HepG2 (cell line): Measurements from ENCODE around the gene DIABLO. TPM values are rescaled to one million over a fixed set of nuclear protein-coding genes. Genes with fewer than 3 reads are reported as not detected.

Experiments
- ATAC-seq: fragments of 200-7000 bp; cut with Tn5 transposase; 3 replicates; pipeline ENCODE4 v1.9.1; 2020; ENCODE audit warnings: mild to moderate bottlenecking, moderate library complexity
- BruUV-seq: library from RNA; stranded (reverse); fragments of 400-500 nt; replicated peaks from 2 replicates; lab custom pipeline; 2021; lab: Mats Ljungman, UMichigan
- CTCF ChIA-PET: fragments of 300-600 bp; formaldehyde crosslinking; extraction: SDS; loops from one replicate; lab custom pipeline; 2021; ENCODE audit warnings: low total read pairs, inconsistent platforms, low intra/inter-chr PET ratio; lab: Yijun Ruan, JAX
- POLR2A ChIA-PET: fragments of 350-600 bp; sonication (Branson Sonifier 250); formaldehyde crosslinking; loops from one replicate; lab custom pipeline; 2020; ENCODE audit warnings: antibody characterized with exemption, inconsistent platforms; lab: Yijun Ruan, JAX
- DNase-seq: peaks from one replicate; pipeline ENCODE4 v3.0.0-alpha.2; 2015; ENCODE audit warnings: low spot score
- FAIRE-seq: peaks from 3 replicates; lab custom pipeline; 2011; peaks lifted over from hg19 to GRCh38; lab: Jason Lieb, UNC
- H2AFZ ChIP-seq: one replicate; pipeline ENCODE4 v1.6.1; 2011; ENCODE audit warnings: low read length, inconsistent platforms
- H3K27ac ChIP-seq: fragments of 300-600 bp; 3 replicates; pipeline ENCODE4 v1.8.0; 2011; ENCODE audit warnings: mixed run types, mild to moderate bottlenecking, mixed read lengths, low read length, inconsistent platforms; ENCODE audit not compliant: insufficient read depth; ENCODE audit errors: extremely low read length
- H3K27me3 ChIP-seq, 2 experiments: fragments of 200-600 bp in 1 of 2; 2 replicates in 1 of 2; 3 replicates in 1 of 2; pipeline versions ENCODE4 v1.6.0 to v1.8.0; 2011; ENCODE audit warnings: low read length in 2 of 2, mild to moderate bottlenecking in 2 of 2, moderate library complexity in 2 of 2, inconsistent platforms in 1 of 2; ENCODE audit not compliant: insufficient read depth in 2 of 2, control insufficient read depth in 1 of 2
- H3K36me3 ChIP-seq, 2 experiments: fragments of 200-600 bp in 1 of 2; replicated peaks in 1 of 2; 2 replicates in 1 of 2; 3 replicates in 1 of 2; pipeline versions ENCODE4 v1.5.1 to v1.8.0; 2011; ENCODE audit warnings: low read length in 2 of 2, inconsistent platforms in 1 of 2; ENCODE audit not compliant: insufficient read depth in 2 of 2, control insufficient read depth in 1 of 2
- H3K4me1 ChIP-seq: 2 replicates; pipeline ENCODE4 v1.5.1; 2012; ENCODE audit warnings: low read length, inconsistent platforms; ENCODE audit not compliant: insufficient read depth
- H3K4me2 ChIP-seq: 2 replicates; pipeline ENCODE4 v1.6.0; 2011; ENCODE audit warnings: low read depth, low read length, inconsistent platforms
- H3K4me3 ChIP-seq, 3 experiments: fragments of 200-600 bp in 1 of 3; sonication (generic), shearing (Covaris generic) in 1 of 3; replicated peaks in 1 of 3; 2 replicates each; pipeline ENCODE4 v1.5.1; 2011 to 2016; ENCODE audit warnings: low read length in 3 of 3, inconsistent platforms in 2 of 3, low read depth in 2 of 3, mild to moderate bottlenecking in 2 of 3, control low read depth in 1 of 3, mixed read lengths in 1 of 3; ENCODE audit not compliant: insufficient read depth in 1 of 3
- H3K79me2 ChIP-seq: one replicate; pipeline ENCODE4 v1.6.1; 2011; ENCODE audit warnings: low read length, inconsistent platforms; ENCODE audit not compliant: insufficient read depth
- H3K9ac ChIP-seq: 2 replicates; pipeline ENCODE4 v1.6.0; 2011; ENCODE audit warnings: mild to moderate bottlenecking, low read depth, low read length, inconsistent platforms; ENCODE audit not compliant: insufficient read depth
- H3K9me3 ChIP-seq: 2 replicates; pipeline ENCODE4 v1.5.1; 2012; ENCODE audit warnings: mild to moderate bottlenecking, low read length
- H4K20me1 ChIP-seq: 2 replicates; pipeline ENCODE4 v1.6.0; 2011; ENCODE audit warnings: inconsistent platforms, mild to moderate bottlenecking, low read length, moderate library complexity; ENCODE audit not compliant: insufficient read depth
- ESRRA ChIP-seq: sonication (generic); formaldehyde crosslinking; IDR thresholded peaks from 2 replicates; pipeline ENCODE4 v1.5.1; 2020; ENCODE audit warnings: mild to moderate bottlenecking, low read depth, missing genetic modification reagents
- HHEX ChIP-seq: IDR thresholded peaks from 2 replicates; pipeline ENCODE4 v1.6.1; 2016; ENCODE audit warnings: control low read depth
- MTA1 ChIP-seq: sonication (generic); formaldehyde crosslinking; IDR thresholded peaks from 2 replicates; pipeline ENCODE4 v1.4.0; 2020; ENCODE audit warnings: missing genetic modification reagents, mild to moderate bottlenecking, borderline replicate concordance
- PHF8 ChIP-seq: sonication (generic); formaldehyde crosslinking; IDR thresholded peaks from 2 replicates; pipeline ENCODE4 v1.5.0; 2020; ENCODE audit warnings: missing genetic modification reagents
- POGK ChIP-seq: sonication (generic); formaldehyde crosslinking; conservative IDR thresholded peaks from 2 replicates; pipeline ENCODE4 v1.8.0; 2022; ENCODE audit warnings: mild to moderate bottlenecking, moderate library complexity, missing genetic modification reagents
- SSRP1 ChIP-seq: IDR thresholded peaks from 2 replicates; pipeline ENCODE4 v1.6.1; 2016; ENCODE audit warnings: control low read depth
- ZNF616 ChIP-seq: sonication (generic); formaldehyde crosslinking; IDR thresholded peaks from 2 replicates; pipeline ENCODE4 v1.5.0; 2020; ENCODE audit warnings: low read depth, mild to moderate bottlenecking, missing genetic modification reagents
- ZNF749 ChIP-seq: sonication (generic); formaldehyde crosslinking; IDR thresholded peaks from 2 replicates; pipeline ENCODE4 v1.8.0; 2022; ENCODE audit warnings: mild to moderate bottlenecking, missing genetic modification reagents, moderate library complexity, borderline replicate concordance
- ZNF879 ChIP-seq: sonication (generic); formaldehyde crosslinking; IDR thresholded peaks from 2 replicates; pipeline ENCODE4 v1.8.1; 2023; ENCODE audit warnings: missing genetic modification reagents
- WGBS: methylation state at CpG from one replicate; pipeline ENCODE4 v1.1.6; 2017; ENCODE audit warnings: low lambda C conversion rate; 5-methylcytosine and 5-hydroxymethylcytosine counted together
- in situ Hi-C: cut with HindIII; loops from 2 replicates; pipeline ENCODE4 v1.10.0; 2017; ENCODE audit warnings: low pct_unique_long_range_greater_than_20kb; ENCODE audit not compliant: extremely low pct_ligation_motif_present
- intact Hi-C: fragments of 100-400 bp; cut with micrococcal nuclease; formaldehyde crosslinking; loops from one replicate; pipeline ENCODE4 v1.10.0; 2022; ENCODE audit not compliant: unreplicated experiment
- polyA plus RNA-seq, 8 experiments: library from polyadenylated mRNA; depleted of rRNA in 3 of 8; stranded (reverse) in 7 of 8; unstranded in 1 of 8; fragments of >200 nt; fragmentation: Illumina TruSeq in 4 of 8; extraction: Trizol in 4 of 8; gene quantifications; 2 replicates each; pipeline versions ENCODE4 v1.2.1 to v1.2.3, GENCODE V29; 2011 to 2016; ENCODE audit warnings: low read depth in 4 of 8, missing spikeins in 1 of 8, mixed read lengths in 1 of 8; ENCODE audit not compliant: insufficient read depth in 1 of 8
- total RNA-seq, 5 experiments: library from RNA; depleted of rRNA; stranded (reverse); fragments of >200 nt; fragmentation: Illumina TruSeq; extraction: Trizol; gene quantifications; 2 replicates each; pipeline ENCODE4 v1.2.3, GENCODE V29; 2016; ENCODE audit warnings: low read depth in 1 of 5

Gene DIABLO
- total and polyA plus RNA-seq, 2 of the 13 experiments (the other 11 are each of a cell fraction or from before 2014, with no cell fraction given) = 20.7 to 70.9 TPM

- Histone ChIP-seq H3K4me2 (peak overlapping the region; percentile 52), H4K20me1 (no peaks in the 10 kb centered on the region), H3K4me1 (peaks cover 24% of the 10 kb centered on the region), H3K79me2 (no peaks in the 10 kb centered on the region), H3K9me3 (no peaks in the 10 kb centered on the region), H3K9ac (no peak overlapping the region), H3K27ac (no peak overlapping the region), H3K27me3 (peaks cover 0 to 10% of the 10 kb centered on the region in 2 experiments; a peak in 2 of 5 replicates), H2AFZ (no peak overlapping the region), H3K4me3 (peak overlapping the region in 1 of 3 experiments; percentile 24; a peak in 2 of 6 replicates), H3K36me3 (no peaks in the 10 kb centered on the region)
- in situ Hi-C loops = no loop called here
- ATAC-seq = peak; percentile 65
- ChIA-PET POLR2A (interaction anchor here (0.6 to 0.7 kb wide), 2 partner anchors 105 to 137 kb away, joined by 3 read pairs; no protein-coding TSS in a partner anchor), CTCF (no interaction called here)
- no peak for FAIRE-seq
- 40% methylated on average over 19 of the region's 22 CpGs for WGBS
- DNase-seq = no peak
- intact Hi-C loops = no loop called here
- TF ChIP-seq POGK (CRISPR knock-in tag) (no peak), ZNF749 (no peak), ESRRA (no peak), ZNF879 (no peak), ZNF616 (no peak), PHF8 (CRISPR knock-in tag) (no peak), SSRP1 (CRISPR knock-in tag) (no peak), HHEX (CRISPR knock-in tag) (no peak), MTA1 (CRISPR knock-in tag) (no peak)
- no TSS peak for BruUV-seq
Observed at GRCh38 chr12:122166422-122167349, 59.2 kb downstream of the DIABLO start.
